Epithelial cell of proximal tubule (primary cell): Measurements from ENCODE around the gene PRDM4. TPM values are rescaled to one million over a fixed set of nuclear protein-coding genes. Genes with fewer than 3 reads are reported as not detected.
A peak's percentile ranks its signal among the peaks of the same experiment; 100 is the strongest.
"Not testable (repeated sequence)": the region's sequence is repeated elsewhere in the genome, so short reads cannot be mapped to it uniquely, and the experiment has no call there.

ENCODE experiments used
- DNase-seq: peaks from one replicate; pipeline ENCODE4 v3.0.0-alpha.2; 2011; ENCODE audit warnings: low read depth
- H3K4me3 ChIP-seq: 2 replicates; pipeline ENCODE4 v1.5.1; 2011; ENCODE audit warnings: low read depth, mild to moderate bottlenecking, low read length
- CTCF ChIP-seq: conservative IDR thresholded peaks from 2 replicates; pipeline ENCODE4 v1.5.1; 2012; ENCODE audit warnings: low read depth, mild to moderate bottlenecking, low read length
- total RNA-seq: library from RNA; depleted of rRNA; stranded (reverse); fragments of >200 nt; gene quantifications from 2 replicates; pipeline ENCODE4 v1.2.3, GENCODE V29; 2015

The PRDM4 gene
- total RNA-seq, 1 donor from 2014 or later: 22.8 TPM

- not testable (repeated sequence) for DNase-seq
- peak; percentile 59 for TF ChIP-seq CTCF
Measured at GRCh38 chr12:107695772-107696171, 65.2 kb downstream of the PRDM4 start.

DNA sequence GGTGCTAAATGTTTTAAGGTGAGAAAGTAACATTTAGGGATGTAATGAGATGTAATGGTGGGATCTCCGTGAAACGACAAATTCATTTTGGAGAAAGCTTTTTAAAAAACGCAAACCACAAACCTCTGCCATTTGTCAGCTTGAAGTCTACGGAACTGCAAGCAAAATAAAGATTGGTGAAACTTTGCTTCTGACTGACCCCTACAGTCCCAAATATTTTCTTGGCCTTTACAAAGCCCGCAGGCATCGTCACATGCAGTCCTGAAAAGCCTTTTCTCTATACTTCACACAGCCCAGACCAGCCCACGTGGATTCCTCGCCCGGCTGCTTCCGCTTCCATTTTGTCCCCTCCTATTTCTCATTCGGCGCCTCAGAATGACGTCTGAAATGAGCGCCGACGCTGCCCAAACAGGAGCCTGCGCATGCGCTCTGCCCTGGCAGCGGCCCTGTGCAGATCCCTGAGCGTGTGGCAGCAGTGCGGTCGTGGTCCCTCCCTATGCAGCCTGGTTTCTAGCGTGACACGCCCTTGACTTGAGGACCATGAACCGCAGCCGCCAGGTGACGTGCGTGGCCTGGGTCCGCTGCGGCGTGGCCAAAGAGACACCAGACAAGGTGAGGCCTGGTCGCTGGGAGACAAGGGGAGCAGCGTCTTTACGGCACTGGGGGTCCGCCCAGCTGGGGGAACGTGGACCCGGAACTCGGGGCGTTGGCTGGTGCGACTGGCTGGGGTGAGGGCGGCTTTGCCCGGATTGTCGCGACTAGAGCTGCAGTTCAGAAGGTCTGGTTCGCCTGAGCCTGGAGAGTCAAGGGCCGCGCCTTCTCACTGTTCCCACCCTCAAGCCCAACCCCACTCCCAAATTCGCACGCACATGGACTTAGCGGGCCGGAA lies 75.3 kb downstream of the PRDM4 start, which contains the start of gene PWP1:
PWP1 (plus strand) TSS at position 440 of the 889 bp plus-strand sequence; CDS start at position 541, 101 bp downstream.
- no peak for TF ChIP-seq CTCF
- H3K4me3 ChIP-seq: peak within 1 kb of the TSS; percentile 95
- peak; percentile 50 for DNase-seq

More at GRCh38 chr12:107695772-107696171, 65.2 kb downstream of the PRDM4 start:
- not testable (repeated sequence) for H3K4me3 ChIP-seq

GRCh38 chr12:107684990-107685359 lies 76.0 kb downstream of the PRDM4 start:
- TF ChIP-seq CTCF: no peak
- H3K4me3 ChIP-seq: peak overlapping the region; percentile 95
- DNase-seq: peak; percentile 23

GRCh38 chr12:107684029-107684795 lies 76.7 kb downstream of the PRDM4 start:
- no peak overlapping the region for H3K4me3 ChIP-seq
- TF ChIP-seq CTCF: no peak
- no peak for DNase-seq

Other genes starting within 250 kb of the PRDM4 start
- gene PWP1, start 75.3 kb downstream of the PRDM4 start, total RNA-seq: 103 and 168 TPM in 2 replicates
- gene ASCL4, start 13.6 kb upstream of the PRDM4 start, total RNA-seq: not detected in 2 replicates